HEK293 (cell line): Measurements from ENCODE around the gene BLMH.

Experiments used
- CTCF ChIA-PET: fragments of 350-600 bp; formaldehyde crosslinking; extraction: SDS; loops from one replicate; lab custom pipeline; 2021; ENCODE audit warnings: antibody characterized with exemption; lab: Yijun Ruan, JAX
- POLR2A ChIA-PET: fragments of 300-600 bp; formaldehyde crosslinking; extraction: SDS; loops from one replicate; lab custom pipeline; 2020; ENCODE audit warnings: antibody characterized with exemption, inconsistent platforms; lab: Yijun Ruan, JAX
- H3K27ac ChIP-seq: fragments of 200-500 bp; sonication (Bioruptor generic); 2 replicates; pipeline ENCODE4 v1.5.1; 2014; ENCODE audit warnings: low read depth, low read length, control low read depth, inconsistent platforms; ENCODE audit errors: extremely low read depth
- H3K36me3 ChIP-seq, 2 experiments: fragments of 200-500 bp in 1 of 2; sonication (Bioruptor generic) in 1 of 2; 1 replicate in 1 of 2; 2 replicates in 1 of 2; pipeline ENCODE4 v1.5.1; 2014 to 2017; ENCODE audit warnings: inconsistent platforms in 2 of 2, low read length in 2 of 2; ENCODE audit not compliant: control insufficient read depth in 2 of 2, insufficient read depth in 1 of 2
- H3K4me1 ChIP-seq: fragments of 200-500 bp; sonication (Bioruptor generic); 2 replicates; pipeline ENCODE4 v1.5.1; 2014; ENCODE audit warnings: mild to moderate bottlenecking, low read length, inconsistent platforms; ENCODE audit not compliant: control insufficient read depth, insufficient read depth
- H3K4me3 ChIP-seq: 2 replicates; pipeline ENCODE4 v1.5.1; 2011; ENCODE audit warnings: low read depth, mild to moderate bottlenecking, control low read depth, low read length, moderate library complexity
- H3K9me3 ChIP-seq: fragments of 200-500 bp; sonication (Bioruptor generic); 2 replicates; pipeline ENCODE4 v1.5.1; 2014; ENCODE audit warnings: low read depth, low read length, inconsistent platforms; ENCODE audit not compliant: control insufficient read depth, insufficient read depth
- KLF9 ChIP-seq: fragments of 450-650 bp; formaldehyde crosslinking; IDR thresholded peaks from 2 replicates; pipeline ENCODE4 v1.5.1; 2016; ENCODE audit warnings: missing biosample characterization, missing genetic modification characterization, low read depth
- WT1 ChIP-seq: fragments of 450-650 bp; formaldehyde crosslinking; IDR thresholded peaks from 2 replicates; pipeline ENCODE4 v1.5.1; 2016; ENCODE audit warnings: missing biosample characterization, missing genetic modification characterization
- ZBTB17 ChIP-seq: fragments of 450-650 bp; formaldehyde crosslinking; IDR thresholded peaks from 2 replicates; pipeline ENCODE4 v1.5.1; 2016; ENCODE audit warnings: missing biosample characterization, missing genetic modification characterization
- ZNF10 ChIP-seq: fragments of 450-650 bp; formaldehyde crosslinking; IDR thresholded peaks from 2 replicates; pipeline ENCODE4 v1.5.1; 2017; ENCODE audit warnings: missing biosample characterization, missing genetic modification characterization
- ZNF174 ChIP-seq: fragments of 450-650 bp; formaldehyde crosslinking; IDR thresholded peaks from 2 replicates; pipeline ENCODE4 v1.5.0; 2017; ENCODE audit warnings: missing biosample characterization, mild to moderate bottlenecking, missing genetic modification characterization
- ZNF2 ChIP-seq: fragments of 450-650 bp; formaldehyde crosslinking; IDR thresholded peaks from 2 replicates; pipeline ENCODE4 v1.5.1; 2016; ENCODE audit warnings: missing biosample characterization, missing genetic modification characterization
- ZNF23 ChIP-seq: fragments of 450-650 bp; formaldehyde crosslinking; IDR thresholded peaks from 2 replicates; pipeline ENCODE4 v1.5.1; 2016; ENCODE audit warnings: missing biosample characterization, missing genetic modification characterization, borderline replicate concordance
- ZNF239 ChIP-seq: fragments of 450-650 bp; formaldehyde crosslinking; IDR thresholded peaks from 2 replicates; pipeline ENCODE4 v1.5.1; 2016; ENCODE audit warnings: missing biosample characterization, missing genetic modification characterization
- ZNF292 ChIP-seq: fragments of 450-650 bp; formaldehyde crosslinking; IDR thresholded peaks from 2 replicates; pipeline ENCODE4 v1.5.1; 2016; ENCODE audit warnings: low read depth, missing biosample characterization, missing genetic modification characterization, borderline replicate concordance
- ZNF324 ChIP-seq: fragments of 450-650 bp; formaldehyde crosslinking; IDR thresholded peaks from 2 replicates; pipeline ENCODE4 v1.5.1; 2016; ENCODE audit warnings: missing biosample characterization, missing genetic modification characterization
- ZNF366 ChIP-seq: fragments of 450-650 bp; formaldehyde crosslinking; conservative IDR thresholded peaks from 2 replicates; pipeline ENCODE4 v1.5.1; 2016; ENCODE audit warnings: missing biosample characterization, missing genetic modification characterization
- ZNF394 ChIP-seq: fragments of 450-650 bp; formaldehyde crosslinking; IDR thresholded peaks from 2 replicates; pipeline ENCODE4 v1.5.1; 2016; ENCODE audit warnings: missing biosample characterization, missing genetic modification characterization, mild to moderate bottlenecking, moderate library complexity, borderline replicate concordance
- ZNF501 ChIP-seq: fragments of 450-650 bp; formaldehyde crosslinking; IDR thresholded peaks from 2 replicates; pipeline ENCODE4 v1.5.1; 2016; ENCODE audit warnings: missing biosample characterization, missing genetic modification characterization
- ZNF596 ChIP-seq: fragments of 450-650 bp; IDR thresholded peaks from 2 replicates; pipeline ENCODE4 v1.5.0; 2018; ENCODE audit warnings: missing biosample characterization, mild to moderate bottlenecking, missing genetic modification characterization, moderate library complexity
- ZNF664 ChIP-seq: fragments of 450-650 bp; formaldehyde crosslinking; IDR thresholded peaks from 2 replicates; pipeline ENCODE4 v1.5.1; 2016; ENCODE audit warnings: missing biosample characterization, missing genetic modification characterization
- ZNF768 ChIP-seq: fragments of 450-650 bp; formaldehyde crosslinking; IDR thresholded peaks from 2 replicates; pipeline ENCODE4 v1.5.1; 2018; ENCODE audit warnings: missing biosample characterization, mild to moderate bottlenecking, missing genetic modification characterization
- TF ChIP-seq, protein P1 (sequence below): fragments of 450-650 bp; formaldehyde crosslinking; IDR thresholded peaks from 2 replicates; pipeline ENCODE4 v1.5.1; 2016; ENCODE audit warnings: missing biosample characterization, missing genetic modification characterization
- TF ChIP-seq, protein P2 (sequence below): fragments of 450-650 bp; formaldehyde crosslinking; IDR thresholded peaks from 2 replicates; pipeline ENCODE4 v1.5.1; 2017; ENCODE audit warnings: missing biosample characterization, mild to moderate bottlenecking, missing genetic modification characterization, moderate library complexity
- TF ChIP-seq, protein P3 (sequence below): fragments of 450-650 bp; formaldehyde crosslinking; IDR thresholded peaks from 2 replicates; pipeline ENCODE4 v1.5.1; 2016; ENCODE audit warnings: missing biosample characterization, missing genetic modification characterization
- TF ChIP-seq, protein P4 (sequence below): fragments of 450-650 bp; IDR thresholded peaks from 2 replicates; pipeline ENCODE4 v1.5.1; 2018; ENCODE audit warnings: missing biosample characterization, mild to moderate bottlenecking, missing genetic modification characterization

The BLMH gene

DNA sequence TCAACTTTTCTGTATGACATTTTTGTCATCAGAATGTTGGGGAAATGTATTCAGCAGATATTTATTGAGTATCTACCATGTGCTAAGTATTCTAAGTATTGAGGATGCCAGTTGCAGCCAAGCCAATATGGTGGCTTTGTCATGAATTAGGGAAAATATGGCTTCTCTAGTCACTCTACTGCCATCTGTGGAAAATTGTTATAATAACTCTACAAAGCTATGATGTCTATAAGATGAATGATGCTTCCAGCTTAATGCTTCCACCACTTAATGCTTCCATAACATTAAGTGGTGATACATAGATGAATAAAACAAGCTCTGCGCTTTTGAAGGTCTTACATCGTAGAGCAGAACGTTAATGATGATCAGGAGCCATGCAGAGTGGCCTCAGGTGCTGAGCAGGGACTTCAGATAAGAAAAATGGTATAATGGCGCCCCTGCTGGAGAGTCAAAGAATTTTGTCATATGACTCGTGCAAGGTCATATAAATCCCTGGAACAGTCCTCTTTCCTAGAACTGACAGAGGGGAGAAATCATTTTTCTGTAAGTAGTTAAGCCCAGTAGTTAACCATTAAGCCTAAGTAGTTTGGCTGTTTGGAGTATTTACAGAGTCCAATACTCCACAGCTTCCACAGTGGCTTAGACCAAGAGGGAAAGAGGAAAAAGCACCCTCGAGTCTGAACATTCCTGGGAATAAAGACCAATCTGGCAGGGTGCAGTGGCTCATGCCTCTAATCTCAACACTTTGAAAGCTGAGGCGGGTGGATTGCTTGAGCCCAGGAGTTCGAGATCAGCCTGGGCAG lies 44.8 kb upstream of the BLMH start (continued):
- TF ChIP-seq, protein P1, sequence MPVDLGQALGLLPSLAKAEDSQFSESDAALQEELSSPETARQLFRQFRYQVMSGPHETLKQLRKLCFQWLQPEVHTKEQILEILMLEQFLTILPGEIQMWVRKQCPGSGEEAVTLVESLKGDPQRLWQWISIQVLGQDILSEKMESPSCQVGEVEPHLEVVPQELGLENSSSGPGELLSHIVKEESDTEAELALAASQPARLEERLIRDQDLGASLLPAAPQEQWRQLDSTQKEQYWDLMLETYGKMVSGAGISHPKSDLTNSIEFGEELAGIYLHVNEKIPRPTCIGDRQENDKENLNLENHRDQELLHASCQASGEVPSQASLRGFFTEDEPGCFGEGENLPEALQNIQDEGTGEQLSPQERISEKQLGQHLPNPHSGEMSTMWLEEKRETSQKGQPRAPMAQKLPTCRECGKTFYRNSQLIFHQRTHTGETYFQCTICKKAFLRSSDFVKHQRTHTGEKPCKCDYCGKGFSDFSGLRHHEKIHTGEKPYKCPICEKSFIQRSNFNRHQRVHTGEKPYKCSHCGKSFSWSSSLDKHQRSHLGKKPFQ, result no peak
- TF ChIP-seq ZNF394 (tag by site-specific recombination), result 0 out of 2 replicates have a peak, but pooled peaks have one; percentile 13
- TF ChIP-seq KLF9, result no peak
- TF ChIP-seq, protein P2, sequence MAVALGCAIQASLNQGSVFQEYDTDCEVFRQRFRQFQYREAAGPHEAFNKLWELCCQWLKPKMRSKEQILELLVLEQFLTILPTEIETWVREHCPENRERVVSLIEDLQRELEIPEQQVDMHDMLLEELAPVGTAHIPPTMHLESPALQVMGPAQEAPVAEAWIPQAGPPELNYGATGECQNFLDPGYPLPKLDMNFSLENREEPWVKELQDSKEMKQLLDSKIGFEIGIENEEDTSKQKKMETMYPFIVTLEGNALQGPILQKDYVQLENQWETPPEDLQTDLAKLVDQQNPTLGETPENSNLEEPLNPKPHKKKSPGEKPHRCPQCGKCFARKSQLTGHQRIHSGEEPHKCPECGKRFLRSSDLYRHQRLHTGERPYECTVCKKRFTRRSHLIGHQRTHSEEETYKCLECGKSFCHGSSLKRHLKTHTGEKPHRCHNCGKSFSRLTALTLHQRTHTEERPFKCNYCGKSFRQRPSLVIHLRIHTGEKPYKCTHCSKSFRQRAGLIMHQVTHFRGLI, result no peak
- no peak for TF ChIP-seq ZNF596 (tag by site-specific recombination)
- no peak for TF ChIP-seq ZNF292 (tag by site-specific recombination)
- no peak for TF ChIP-seq ZNF174
- no peak for TF ChIP-seq WT1 (tag by site-specific recombination)
- 0 out of 2 replicates have a peak, but pooled peaks have one; percentile 34 for TF ChIP-seq ZNF501 (tag by site-specific recombination)
- no peak for TF ChIP-seq ZNF23 (tag by site-specific recombination)
- TF ChIP-seq, all 188 proteins: peak for 20

DNA sequence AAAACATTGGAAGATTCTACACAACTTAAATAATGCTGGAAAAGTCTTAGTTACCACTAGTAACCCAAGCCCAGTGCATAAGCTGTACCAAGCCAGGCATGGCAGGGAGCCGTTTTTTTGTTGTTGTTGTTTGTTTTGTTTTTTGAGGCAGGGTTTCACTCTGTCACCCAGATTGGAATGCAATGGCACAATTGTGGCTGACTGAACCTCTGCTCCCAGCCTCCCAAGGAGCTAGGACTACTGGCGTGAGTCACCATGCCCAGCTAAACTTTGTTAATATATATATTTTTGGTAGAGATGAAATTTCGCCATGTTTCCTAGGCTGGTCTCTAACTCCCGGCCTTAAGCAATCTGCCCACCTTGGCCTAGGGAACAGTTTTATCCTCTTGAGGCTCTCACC lies 42.7 kb upstream of the BLMH start:
- H3K36me3 ChIP-seq, result no peaks in the 10 kb centered on the region
- H3K4me1 ChIP-seq, result no peaks in the 10 kb centered on the region
- TF ChIP-seq ZNF664 (tag by site-specific recombination) (no peak), ZNF768 (no peak), ZBTB17 (tag by site-specific recombination) (no peak), ZNF324 (no peak), ZNF2 (tag by site-specific recombination) (no peak), ZNF239 (tag by site-specific recombination) (no peak), ZNF10 (tag by site-specific recombination) (no peak), ZNF366 (tag by site-specific recombination) (no peak)
- TF ChIP-seq, protein P3, sequence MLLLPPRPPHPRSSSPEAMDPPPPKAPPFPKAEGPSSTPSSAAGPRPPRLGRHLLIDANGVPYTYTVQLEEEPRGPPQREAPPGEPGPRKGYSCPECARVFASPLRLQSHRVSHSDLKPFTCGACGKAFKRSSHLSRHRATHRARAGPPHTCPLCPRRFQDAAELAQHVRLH (tag by site-specific recombination), result no peak
- TF ChIP-seq, protein P4, sequence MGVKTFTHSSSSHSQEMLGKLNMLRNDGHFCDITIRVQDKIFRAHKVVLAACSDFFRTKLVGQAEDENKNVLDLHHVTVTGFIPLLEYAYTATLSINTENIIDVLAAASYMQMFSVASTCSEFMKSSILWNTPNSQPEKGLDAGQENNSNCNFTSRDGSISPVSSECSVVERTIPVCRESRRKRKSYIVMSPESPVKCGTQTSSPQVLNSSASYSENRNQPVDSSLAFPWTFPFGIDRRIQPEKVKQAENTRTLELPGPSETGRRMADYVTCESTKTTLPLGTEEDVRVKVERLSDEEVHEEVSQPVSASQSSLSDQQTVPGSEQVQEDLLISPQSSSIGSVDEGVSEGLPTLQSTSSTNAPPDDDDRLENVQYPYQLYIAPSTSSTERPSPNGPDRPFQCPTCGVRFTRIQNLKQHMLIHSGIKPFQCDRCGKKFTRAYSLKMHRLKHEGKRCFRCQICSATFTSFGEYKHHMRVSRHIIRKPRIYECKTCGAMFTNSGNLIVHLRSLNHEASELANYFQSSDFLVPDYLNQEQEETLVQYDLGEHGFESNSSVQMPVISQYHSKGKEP (tag by site-specific recombination), result no peak
- CTCF ChIA-PET, result interaction anchor here (1.0 to 8.8 kb wide), 9 partner anchors 8 to 230 kb away, joined by 3 to 170 read pairs (median 11); partner anchors contain the start of gene BLMH
- H3K4me3 ChIP-seq, result no peak overlapping the region
- H3K9me3 ChIP-seq, result no peaks in the 10 kb centered on the region
- POLR2A ChIA-PET, result interaction anchor here (2.1 kb wide), 1 partner anchor 230 kb away, joined by 6 read pairs; no protein-coding TSS in a partner anchor
- no peak overlapping the region for H3K27ac ChIP-seq
